HG03354 (cell line): Measurements from ENCODE around the gene ZBP1.

ENCODE experiments used
- ATAC-seq: cut with Tn5 transposase; IDR thresholded peaks from one replicate; pipeline ENCODE4 v1.9.1; 2021; ENCODE audit warnings: mild to moderate bottlenecking; ENCODE audit not compliant: unreplicated experiment, poor library complexity, severe bottlenecking

ZBP1 gene

GRCh38 chr20:57605878-57606277, 14.3 kb downstream of the ZBP1 start:
- no peak for ATAC-seq

- no peak for ATAC-seq
These were observed 15.2 kb downstream of the ZBP1 start for GRCh38 chr20:57605045-57605444.

GRCh38 chr20:57603120-57603519, 17.1 kb downstream of the ZBP1 start:
- no peak for ATAC-seq

- no peak for ATAC-seq
These were observed 18.5 kb downstream of the ZBP1 start for GRCh38 chr20:57601737-57602136.

- ATAC-seq = no peak
These were observed 19.0 kb downstream of the ZBP1 start for GRCh38 chr20:57601211-57601570.

GRCh38 chr20:57600320-57601210, 19.7 kb downstream of the ZBP1 start:
- no peak for ATAC-seq

GRCh38 chr20:57598491-57598890, 21.7 kb downstream of the ZBP1 start:
- no peak for ATAC-seq

GRCh38 chr20:57598060-57598459, 22.2 kb downstream of the ZBP1 start:
- ATAC-seq = no peak

- ATAC-seq = peak; percentile 73
These were observed 23.0 kb downstream of the ZBP1 start for GRCh38 chr20:57596998-57597939.

GRCh38 chr20:57596358-57596757, 23.9 kb downstream of the ZBP1 start:
- ATAC-seq = no peak

GRCh38 chr20:57595041-57596030, 24.9 kb downstream of the ZBP1 start:
- no peak for ATAC-seq

GRCh38 chr20:57594092-57594951, 25.9 kb downstream of the ZBP1 start:
- ATAC-seq = no peak

- no peak for ATAC-seq
These were observed 26.9 kb downstream of the ZBP1 start for GRCh38 chr20:57593134-57593886.

- ATAC-seq = no peak
These were observed 27.7 kb downstream of the ZBP1 start for GRCh38 chr20:57592263-57593092.

GRCh38 chr20:57591289-57592229, 28.7 kb downstream of the ZBP1 start:
- ATAC-seq = no peak
